GM23248 (cell line): ENCODE measurements around the gene RWDD3. TPM values are rescaled to one million over a fixed set of nuclear protein-coding genes. Genes with fewer than 3 reads are reported as not detected.
A peak's percentile ranks its signal among the peaks of the same experiment; 100 is the strongest.

Experiments
- DNase-seq: peaks from one replicate; pipeline ENCODE4 v3.0.0-alpha.2; 2015
- H2AFZ ChIP-seq: fragments of 200-600 bp; sonication (generic); 2 replicates; pipeline ENCODE4 v1.6.1; 2016; ENCODE audit warnings: antibody characterized with exemption
- H3F3A ChIP-seq: fragments of 200-600 bp; sonication (generic); 2 replicates; pipeline ENCODE4 v1.6.1; 2016; ENCODE audit warnings: mild to moderate bottlenecking, antibody characterized with exemption, mixed run types; ENCODE audit not compliant: insufficient read depth
- H3K27ac ChIP-seq: fragments of 200-600 bp; sonication (generic); 2 replicates; pipeline ENCODE4 v1.5.1; 2016; ENCODE audit warnings: mild to moderate bottlenecking
- H3K27me3 ChIP-seq: fragments of 200-600 bp; sonication (generic); replicated peaks from 2 replicates; pipeline ENCODE4 v1.6.1; 2016; ENCODE audit warnings: mild to moderate bottlenecking; ENCODE audit not compliant: insufficient read depth
- H3K36me3 ChIP-seq: fragments of 200-600 bp; sonication (generic); 2 replicates; pipeline ENCODE4 v1.6.1; 2016; ENCODE audit warnings: low read depth, mild to moderate bottlenecking
- H3K4me1 ChIP-seq: fragments of 200-600 bp; sonication (generic); 2 replicates; pipeline ENCODE4 v1.6.1; 2016; ENCODE audit warnings: mild to moderate bottlenecking; ENCODE audit not compliant: insufficient read depth
- H3K4me2 ChIP-seq: fragments of 200-600 bp; sonication (generic); one replicate; pipeline ENCODE4 v1.6.1; 2016; ENCODE audit warnings: mild to moderate bottlenecking; ENCODE audit not compliant: unreplicated experiment
- H3K4me3 ChIP-seq: fragments of 200-600 bp; sonication (generic); 2 replicates; pipeline ENCODE4 v1.5.1; 2016; ENCODE audit warnings: mild to moderate bottlenecking
- H3K79me2 ChIP-seq: fragments of 200-600 bp; sonication (generic); 2 replicates; pipeline ENCODE4 v1.6.1; 2016; ENCODE audit warnings: mild to moderate bottlenecking; ENCODE audit not compliant: insufficient read depth
- H3K9ac ChIP-seq: fragments of 200-600 bp; sonication (generic); 2 replicates; pipeline ENCODE4 v1.6.1; 2016; ENCODE audit warnings: mild to moderate bottlenecking
- H3K9me2 ChIP-seq: fragments of 200-600 bp; sonication (generic); 2 replicates; pipeline ENCODE4 v1.6.1; 2016; ENCODE audit warnings: mixed run types, mild to moderate bottlenecking, moderate library complexity; ENCODE audit not compliant: insufficient read depth
- H3K9me3 ChIP-seq: fragments of 200-600 bp; sonication (generic); one replicate; pipeline ENCODE4 v1.6.1; 2017; ENCODE audit warnings: low read depth
- H4K20me1 ChIP-seq: fragments of 200-600 bp; sonication (generic); 2 replicates; pipeline ENCODE4 v1.6.0; 2016; ENCODE audit not compliant: insufficient read depth
- EZH2 ChIP-seq: fragments of 200-600 bp; sonication (generic); IDR thresholded peaks from 2 replicates; pipeline ENCODE4 v1.6.1; 2018; ENCODE audit warnings: antibody characterized with exemption, mild to moderate bottlenecking; ENCODE audit not compliant: insufficient read depth, poor library complexity, severe bottlenecking
- EZH2phosphoT487 ChIP-seq: fragments of 200-600 bp; sonication (generic); IDR thresholded peaks from 2 replicates; pipeline ENCODE4 v1.6.1; 2018; ENCODE audit warnings: antibody characterized with exemption, moderate library complexity, mild to moderate bottlenecking, low read depth; ENCODE audit not compliant: insufficient read depth
- WGBS, 2 experiments: methylation state at CpG; one replicate each; pipeline ENCODE4 v1.1.6; 2015 to 2017; ENCODE audit warnings: low lambda C conversion rate in 2 of 2, low coverage in 1 of 2; ENCODE audit errors: missing lambda C conversion rate in 2 of 2; 5-methylcytosine and 5-hydroxymethylcytosine counted together
- in situ Hi-C: fragments of 300-500 bp; cut with MboI; formaldehyde crosslinking; loops from 2 replicates; pipeline ENCODE4 v1.15.0; 2020
- polyA plus RNA-seq: library from polyadenylated mRNA; unstranded; fragments of >200 nt; fragmentation: Nextera tagmentation; extraction: Ambion mirVana; gene quantifications from 2 replicates; pipeline ENCODE4 v1.2.1, GENCODE V29; 2016
- total RNA-seq: library from RNA; depleted of rRNA; stranded (reverse); fragments of >200 nt; shearing (Covaris generic); gene quantifications from 2 replicates; pipeline ENCODE4 v1.2.3, GENCODE V29; 2014

The RWDD3 gene
- total and polyA plus RNA-seq, 2 experiments from 2014 or later, result 13.6 to 25.5 TPM

DNA sequence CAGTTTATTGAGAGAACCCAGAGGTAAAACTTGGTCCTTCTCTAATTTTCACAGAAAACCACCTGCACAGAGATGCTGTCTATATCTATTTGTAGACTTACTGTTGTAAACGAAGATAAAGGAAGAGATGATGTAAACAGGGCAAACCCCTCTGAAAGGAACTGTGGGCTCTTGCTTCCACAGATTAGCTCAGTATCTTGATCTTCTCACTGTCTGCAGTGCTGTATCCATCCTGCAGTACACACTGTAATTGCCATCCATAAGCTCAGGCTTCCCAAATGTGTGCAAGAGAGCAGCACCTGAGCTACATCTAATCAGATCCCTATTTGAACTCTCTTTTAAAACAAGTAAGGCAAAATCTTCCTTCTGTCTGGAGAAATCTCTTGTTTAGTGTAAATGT lies 16.6 kb upstream of the RWDD3 start:
- no peak for DNase-seq
- no peaks in the 10 kb centered on the region for H3K9me3 ChIP-seq
- H3K79me2 ChIP-seq, result no peaks in the 10 kb centered on the region
- no peak overlapping the region for H3K9ac ChIP-seq
- H2AFZ ChIP-seq, result no peak overlapping the region
- no peaks in the 10 kb centered on the region for H4K20me1 ChIP-seq
- no peaks in the 10 kb centered on the region for H3K36me3 ChIP-seq
- H3K4me2 ChIP-seq, result no peak overlapping the region
- H3K27me3 ChIP-seq, result peaks cover 5% of the 10 kb centered on the region
- no peak overlapping the region for H3K27ac ChIP-seq
- H3K4me3 ChIP-seq, result no peak overlapping the region
- in situ Hi-C loops, result no loop called here
- no peaks in the 10 kb centered on the region for H3F3A ChIP-seq
- WGBS, 2 experiments, result 4 to 25% methylated on average over 1 of the region's 1 CpG
- no peaks in the 10 kb centered on the region for H3K4me1 ChIP-seq
- TF ChIP-seq EZH2phosphoT487, result no peak
- TF ChIP-seq EZH2, result no peak
- no peaks in the 10 kb centered on the region for H3K9me2 ChIP-seq

DNA sequence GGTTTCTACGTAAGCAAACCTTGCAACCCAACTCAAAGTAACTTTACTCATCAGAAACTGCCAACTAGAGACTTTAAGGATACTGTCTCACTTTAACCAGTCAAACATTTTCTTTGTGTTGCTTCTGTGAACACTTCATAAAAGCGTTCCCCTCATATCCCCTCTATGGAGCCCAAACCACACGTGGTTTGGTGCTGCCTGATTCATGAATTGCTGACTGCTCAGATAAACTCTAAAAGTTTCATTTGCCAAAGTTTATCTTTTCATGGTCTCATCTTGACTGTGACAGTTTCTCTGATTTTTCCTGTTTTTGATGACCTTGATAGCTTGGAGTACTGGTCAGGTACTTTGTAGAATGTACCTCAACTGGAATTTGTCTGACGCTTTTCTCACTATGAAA lies 14.6 kb upstream of the RWDD3 start:
- no peaks in the 10 kb centered on the region for H3K9me2 ChIP-seq
- H4K20me1 ChIP-seq, result no peaks in the 10 kb centered on the region
- H3K4me3 ChIP-seq, result no peak overlapping the region
- H3K4me1 ChIP-seq, result no peaks in the 10 kb centered on the region
- H3K9ac ChIP-seq, result no peak overlapping the region
- in situ Hi-C loops, result no loop called here
- no peaks in the 10 kb centered on the region for H3K36me3 ChIP-seq
- no peaks in the 10 kb centered on the region for H3K9me3 ChIP-seq
- no peaks in the 10 kb centered on the region for H3K79me2 ChIP-seq
- 63 to 67% methylated on average over 4 of the region's 4 CpGs for WGBS, 2 experiments
- peaks cover 5% of the 10 kb centered on the region; the same call in 1 of the 2 replicates for H3F3A ChIP-seq
- TF ChIP-seq EZH2 (no peak), EZH2phosphoT487 (no peak)
- H3K27me3 ChIP-seq, result peaks cover 5% of the 10 kb centered on the region
- no peak for DNase-seq
- no peak overlapping the region for H2AFZ ChIP-seq
- H3K27ac ChIP-seq, result no peak overlapping the region
- no peak overlapping the region for H3K4me2 ChIP-seq

DNA sequence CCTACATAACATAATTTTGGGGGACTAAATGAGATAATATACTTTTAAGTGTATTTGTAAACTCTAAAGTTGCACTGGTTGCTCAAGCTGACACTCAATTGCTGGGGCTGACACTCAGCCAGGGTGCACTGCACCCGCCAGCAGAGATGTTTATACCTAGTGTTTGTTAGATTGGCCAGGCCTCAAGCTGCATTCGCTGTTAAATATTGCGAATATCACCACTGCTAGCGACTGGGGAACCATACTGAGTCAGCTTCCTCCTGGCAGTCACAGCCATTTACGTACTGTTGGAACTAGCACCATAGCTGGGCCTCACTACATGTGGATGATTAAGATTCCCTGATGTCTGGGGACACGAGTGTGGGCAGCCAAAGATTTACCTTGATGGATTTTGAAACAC lies 12.7 kb upstream of the RWDD3 start:
- DNase-seq, result no peak
- Histone ChIP-seq H3K4me3 (no peak overlapping the region), H4K20me1 (no peaks in the 10 kb centered on the region), H3K27me3 (peaks cover 5% of the 10 kb centered on the region), H3K9me2 (no peaks in the 10 kb centered on the region), H3K4me2 (no peak overlapping the region), H3K27ac (no peak overlapping the region), H3K9me3 (no peaks in the 10 kb centered on the region), H3K4me1 (no peaks in the 10 kb centered on the region), H3K36me3 (no peaks in the 10 kb centered on the region), H3F3A (peaks cover 5% of the 10 kb centered on the region; the same call in 1 of the 2 replicates), H2AFZ (no peak overlapping the region), H3K9ac (no peak overlapping the region), H3K79me2 (no peaks in the 10 kb centered on the region)
- TF ChIP-seq EZH2, result no peak
- no peak for TF ChIP-seq EZH2phosphoT487
- in situ Hi-C loops, result no loop called here
- WGBS, 2 experiments, result 64 to 66% methylated on average over 6 of the region's 6 CpGs

DNA sequence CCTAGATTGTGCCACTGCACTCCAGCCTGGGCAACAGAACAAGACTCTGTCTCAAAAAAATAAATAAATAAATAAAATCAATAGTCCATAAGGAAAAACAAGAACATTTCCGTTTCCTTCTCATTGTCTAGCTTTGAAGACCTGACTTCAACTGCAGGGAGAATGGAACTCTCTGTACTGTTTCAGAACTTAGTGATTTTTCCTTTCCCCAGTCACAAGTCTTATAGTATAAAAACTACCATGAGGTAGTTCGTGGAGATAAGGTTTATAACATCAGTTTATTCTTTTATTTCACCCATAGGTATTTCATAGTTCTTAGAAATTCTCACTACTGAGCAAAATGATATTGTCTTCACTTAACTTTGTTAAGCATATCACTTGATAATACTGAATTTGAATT lies 11.4 kb upstream of the RWDD3 start:
- Histone ChIP-seq H3K4me3 (no peak overlapping the region), H3K79me2 (no peaks in the 10 kb centered on the region), H3K4me1 (no peaks in the 10 kb centered on the region), H3F3A (peaks cover 5% of the 10 kb centered on the region; the same call in 1 of the 2 replicates), H3K4me2 (no peak overlapping the region), H3K9me3 (no peaks in the 10 kb centered on the region), H3K9me2 (no peaks in the 10 kb centered on the region), H4K20me1 (no peaks in the 10 kb centered on the region), H3K27me3 (peaks cover 5% of the 10 kb centered on the region), H2AFZ (no peak overlapping the region), H3K36me3 (no peaks in the 10 kb centered on the region), H3K27ac (no peak overlapping the region), H3K9ac (no peak overlapping the region)
- TF ChIP-seq EZH2phosphoT487 (no peak), EZH2 (no peak)
- in situ Hi-C loops, result no loop called here
- no peak for DNase-seq
- WGBS, 2 experiments, result 56 to 72% methylated on average over 2 of the region's 2 CpGs

DNA sequence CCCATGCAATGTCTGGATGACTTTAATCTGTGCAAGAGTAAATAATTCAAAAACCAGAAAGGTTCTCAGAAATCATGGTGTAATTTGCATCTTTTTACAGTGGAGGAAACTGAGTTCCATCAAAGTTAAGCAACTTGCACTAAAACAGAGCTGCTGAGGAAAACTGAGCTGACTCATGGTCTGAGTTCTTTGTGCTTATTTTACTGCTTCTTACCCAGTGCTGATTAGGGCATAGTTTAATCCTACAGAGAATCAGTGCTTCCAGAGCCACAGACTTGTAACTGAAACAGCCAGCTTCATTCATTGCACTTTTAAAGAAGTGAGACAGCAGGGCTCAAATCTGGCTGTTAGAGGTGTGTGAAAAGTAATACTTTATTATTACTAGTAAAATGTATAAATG lies 10.9 kb upstream of the RWDD3 start:
- H3K9ac ChIP-seq, result no peak overlapping the region
- no peaks in the 10 kb centered on the region for H3K4me1 ChIP-seq
- no peak overlapping the region for H3K27ac ChIP-seq
- H3K4me3 ChIP-seq, result no peak overlapping the region
- peak; percentile 42 for DNase-seq
- no peak for TF ChIP-seq EZH2
- no peak for TF ChIP-seq EZH2phosphoT487
- no peaks in the 10 kb centered on the region for H3K79me2 ChIP-seq
- in situ Hi-C loops, result no loop called here
- H3K4me2 ChIP-seq, result no peak overlapping the region
- H3K27me3 ChIP-seq, result peaks cover under 1% of the 10 kb centered on the region; the same call in 1 of the 2 replicates
- no peaks in the 10 kb centered on the region for H4K20me1 ChIP-seq
- H3K9me3 ChIP-seq, result no peaks in the 10 kb centered on the region
- no peaks in the 10 kb centered on the region for H3K9me2 ChIP-seq
- H3F3A ChIP-seq, result peaks cover 5% of the 10 kb centered on the region; the same call in 1 of the 2 replicates
- no peak overlapping the region for H2AFZ ChIP-seq
- H3K36me3 ChIP-seq, result no peaks in the 10 kb centered on the region
